ENCODE data around the gene NUDT6.

The NUDT6 gene

GRCh38 chr4:122912810-122913575, 9.4 kb downstream of the NUDT6 start:
- Histone ChIP-seq H3K27me3 (ENCODE audit: control insufficient read depth, insufficient read depth, low read length) (no peaks in the 10 kb centered on the region), H3K4me3 (ENCODE audit: low read depth, low read length) (no peak overlapping the region), H3K9me3 (ENCODE audit: control insufficient read depth, insufficient read depth, low read length) (no peaks in the 10 kb centered on the region), H3K4me1 (ENCODE audit: control insufficient read depth, insufficient read depth, low read length) (no peaks in the 10 kb centered on the region), H3K9ac (ENCODE audit: low read depth, low read length) (no peak overlapping the region), H3K36me3 (ENCODE audit: control insufficient read depth, insufficient read depth, low read length) (no peaks in the 10 kb centered on the region)

GRCh38 chr4:122911588-122911987, 10.8 kb downstream of the NUDT6 start:
- Histone ChIP-seq H3K27me3 (ENCODE audit: control insufficient read depth, insufficient read depth, low read length) (no peaks in the 10 kb centered on the region), H3K9ac (ENCODE audit: low read depth, low read length) (no peak overlapping the region), H3K4me1 (ENCODE audit: control insufficient read depth, insufficient read depth, low read length) (no peaks in the 10 kb centered on the region), H3K4me3 (ENCODE audit: low read depth, low read length) (no peak overlapping the region), H3K9me3 (ENCODE audit: control insufficient read depth, insufficient read depth, low read length) (no peaks in the 10 kb centered on the region), H3K36me3 (ENCODE audit: control insufficient read depth, insufficient read depth, low read length) (no peaks in the 10 kb centered on the region)

GRCh38 chr4:122909683-122910082, 12.7 kb downstream of the NUDT6 start:
- no peaks in the 10 kb centered on the region for H3K9me3 ChIP-seq (ENCODE audit: control insufficient read depth, insufficient read depth, low read length)

GRCh38 chr4:122908223-122908622, 14.2 kb downstream of the NUDT6 start:
- Histone ChIP-seq H3K9ac (ENCODE audit: low read depth, low read length) (no peak overlapping the region), H3K4me1 (ENCODE audit: control insufficient read depth, insufficient read depth, low read length) (peaks cover 7% of the 10 kb centered on the region), H3K36me3 (ENCODE audit: control insufficient read depth, insufficient read depth, low read length) (no peaks in the 10 kb centered on the region), H3K27me3 (ENCODE audit: control insufficient read depth, insufficient read depth, low read length) (no peaks in the 10 kb centered on the region), H3K9me3 (ENCODE audit: control insufficient read depth, insufficient read depth, low read length) (no peaks in the 10 kb centered on the region), H3K4me3 (ENCODE audit: low read depth, low read length) (no peak overlapping the region)

More at GRCh38 chr4:122909683-122910082, 12.7 kb downstream of the NUDT6 start:
- no peaks in the 10 kb centered on the region for H3K36me3 ChIP-seq (ENCODE audit: control insufficient read depth, insufficient read depth, low read length)
- no peaks in the 10 kb centered on the region for H3K4me1 ChIP-seq (ENCODE audit: control insufficient read depth, insufficient read depth, low read length)
- no peak overlapping the region for H3K4me3 ChIP-seq (ENCODE audit: low read depth, low read length)
- H3K9ac ChIP-seq (ENCODE audit: low read depth, low read length), result no peak overlapping the region
- no peaks in the 10 kb centered on the region for H3K27me3 ChIP-seq (ENCODE audit: control insufficient read depth, insufficient read depth, low read length)

- H3K4me3 ChIP-seq (ENCODE audit: low read depth, low read length), result no peak overlapping the region
- H3K36me3 ChIP-seq (ENCODE audit: control insufficient read depth, insufficient read depth, low read length), result no peaks in the 10 kb centered on the region
- H3K27me3 ChIP-seq (ENCODE audit: control insufficient read depth, insufficient read depth, low read length), result no peaks in the 10 kb centered on the region
- H3K4me1 ChIP-seq (ENCODE audit: control insufficient read depth, insufficient read depth, low read length), result peaks cover 7% of the 10 kb centered on the region
- H3K9ac ChIP-seq (ENCODE audit: low read depth, low read length), result no peak overlapping the region
- no peaks in the 10 kb centered on the region for H3K9me3 ChIP-seq (ENCODE audit: control insufficient read depth, insufficient read depth, low read length)
These were observed 15.5 kb downstream of the NUDT6 start for GRCh38 chr4:122906859-122907305.

GRCh38 chr4:122903766-122904288, 18.6 kb downstream of the NUDT6 start:
- no peaks in the 10 kb centered on the region for H3K9me3 ChIP-seq (ENCODE audit: control insufficient read depth, insufficient read depth, low read length)
- no peaks in the 10 kb centered on the region for H3K27me3 ChIP-seq (ENCODE audit: control insufficient read depth, insufficient read depth, low read length)
- H3K36me3 ChIP-seq (ENCODE audit: control insufficient read depth, insufficient read depth, low read length), result no peaks in the 10 kb centered on the region
- peaks cover 7% of the 10 kb centered on the region for H3K4me1 ChIP-seq (ENCODE audit: control insufficient read depth, insufficient read depth, low read length)
- no peak overlapping the region for H3K4me3 ChIP-seq (ENCODE audit: low read depth, low read length)
- no peak overlapping the region for H3K9ac ChIP-seq (ENCODE audit: low read depth, low read length)

GRCh38 chr4:122901247-122902010, 21.0 kb downstream of the NUDT6 start:
- H3K9me3 ChIP-seq (ENCODE audit: control insufficient read depth, insufficient read depth, low read length), result no peaks in the 10 kb centered on the region
- no peaks in the 10 kb centered on the region for H3K27me3 ChIP-seq (ENCODE audit: control insufficient read depth, insufficient read depth, low read length)
- peaks cover 7% of the 10 kb centered on the region for H3K4me1 ChIP-seq (ENCODE audit: control insufficient read depth, insufficient read depth, low read length)
- no peak overlapping the region for H3K4me3 ChIP-seq (ENCODE audit: low read depth, low read length)
- no peaks in the 10 kb centered on the region for H3K36me3 ChIP-seq (ENCODE audit: control insufficient read depth, insufficient read depth, low read length)
- no peak overlapping the region for H3K9ac ChIP-seq (ENCODE audit: low read depth, low read length)

- H3K27me3 ChIP-seq (ENCODE audit: control insufficient read depth, insufficient read depth, low read length), result no peaks in the 10 kb centered on the region
- H3K9me3 ChIP-seq (ENCODE audit: control insufficient read depth, insufficient read depth, low read length), result no peaks in the 10 kb centered on the region
- H3K4me3 ChIP-seq (ENCODE audit: low read depth, low read length), result no peak overlapping the region
- H3K4me1 ChIP-seq (ENCODE audit: control insufficient read depth, insufficient read depth, low read length), result peaks cover 7% of the 10 kb centered on the region
- H3K36me3 ChIP-seq (ENCODE audit: control insufficient read depth, insufficient read depth, low read length), result no peaks in the 10 kb centered on the region
- H3K9ac ChIP-seq (ENCODE audit: low read depth, low read length), result no peak overlapping the region
These were observed 22.1 kb downstream of the NUDT6 start for GRCh38 chr4:122900314-122900713.

GRCh38 chr4:122899682-122900081, 22.7 kb downstream of the NUDT6 start:
- Histone ChIP-seq H3K27me3 (ENCODE audit: control insufficient read depth, insufficient read depth, low read length) (no peaks in the 10 kb centered on the region), H3K9ac (ENCODE audit: low read depth, low read length) (no peak overlapping the region), H3K4me1 (ENCODE audit: control insufficient read depth, insufficient read depth, low read length) (peaks cover 7% of the 10 kb centered on the region), H3K9me3 (ENCODE audit: control insufficient read depth, insufficient read depth, low read length) (no peaks in the 10 kb centered on the region), H3K36me3 (ENCODE audit: control insufficient read depth, insufficient read depth, low read length) (no peaks in the 10 kb centered on the region), H3K4me3 (ENCODE audit: low read depth, low read length) (no peak overlapping the region)

- no peaks in the 10 kb centered on the region for H3K9me3 ChIP-seq (ENCODE audit: control insufficient read depth, insufficient read depth, low read length)
- no peaks in the 10 kb centered on the region for H3K27me3 ChIP-seq (ENCODE audit: control insufficient read depth, insufficient read depth, low read length)
- no peak overlapping the region for H3K9ac ChIP-seq (ENCODE audit: low read depth, low read length)
- H3K36me3 ChIP-seq (ENCODE audit: control insufficient read depth, insufficient read depth, low read length), result peaks cover 5% of the 10 kb centered on the region
- H3K4me1 ChIP-seq (ENCODE audit: control insufficient read depth, insufficient read depth, low read length), result peaks cover 3% of the 10 kb centered on the region
- H3K4me3 ChIP-seq (ENCODE audit: low read depth, low read length), result no peak overlapping the region
These were observed 23.8 kb downstream of the NUDT6 start for GRCh38 chr4:122898370-122899150.

GRCh38 chr4:122896270-122896669, 26.1 kb downstream of the NUDT6 start:
- peaks cover 13% of the 10 kb centered on the region for H3K36me3 ChIP-seq (ENCODE audit: control insufficient read depth, insufficient read depth, low read length)
- no peak overlapping the region for H3K4me3 ChIP-seq (ENCODE audit: low read depth, low read length)
- H3K9me3 ChIP-seq (ENCODE audit: control insufficient read depth, insufficient read depth, low read length), result no peaks in the 10 kb centered on the region
- no peaks in the 10 kb centered on the region for H3K4me1 ChIP-seq (ENCODE audit: control insufficient read depth, insufficient read depth, low read length)
- no peaks in the 10 kb centered on the region for H3K27me3 ChIP-seq (ENCODE audit: control insufficient read depth, insufficient read depth, low read length)
- H3K9ac ChIP-seq (ENCODE audit: low read depth, low read length), result no peak overlapping the region

Data from iPS-15b (cell line).